ENCODE results near the gene RPS6KA4. TPM values are rescaled to one million over a fixed set of nuclear protein-coding genes. Genes with fewer than 3 reads are reported as not detected.

RPS6KA4 gene
- total and polyA plus RNA-seq, 7 donors: 14.4 to 48.4 (median 17.9) TPM

DNA sequence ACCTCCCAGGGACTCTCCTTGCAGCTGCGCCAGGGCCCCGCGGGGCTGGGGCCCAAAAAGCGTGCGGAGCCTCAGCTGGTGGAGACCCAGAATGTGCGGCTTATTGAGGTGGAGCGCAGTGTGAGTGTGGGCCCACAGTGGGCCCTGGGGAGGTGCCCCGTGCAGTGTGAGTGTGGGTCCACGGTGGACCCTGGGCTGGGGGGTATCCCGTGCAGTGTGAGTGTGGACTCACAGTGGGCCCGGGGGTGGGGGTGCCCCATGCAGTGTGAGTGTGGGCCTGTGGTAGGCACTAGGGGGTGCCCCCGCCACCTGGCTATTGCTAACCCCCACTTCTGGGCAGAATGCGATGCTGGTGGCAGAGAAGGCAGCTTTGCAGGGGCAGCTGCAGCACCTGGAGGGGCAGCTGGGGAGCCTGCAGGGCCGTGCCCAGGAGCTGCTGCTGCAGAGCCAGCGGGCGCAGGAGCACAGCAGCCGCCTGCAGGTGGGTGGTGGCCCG is 7.8 kb upstream of the RPS6KA4 start:
- H3K9me3 ChIP-seq: no peaks in the 10 kb centered on the region
- no peaks in the 10 kb centered on the region for H3K27me3 ChIP-seq
- TF ChIP-seq EP300 (IDR thresholded peaks at IDR 0.05): no peak
- TF ChIP-seq POLR2AphosphoS5 (IDR thresholded peaks at IDR 0.05): no peak
- no peak for TF ChIP-seq POLR2A (IDR thresholded peaks at IDR 0.05)
- TF ChIP-seq, protein P1, sequence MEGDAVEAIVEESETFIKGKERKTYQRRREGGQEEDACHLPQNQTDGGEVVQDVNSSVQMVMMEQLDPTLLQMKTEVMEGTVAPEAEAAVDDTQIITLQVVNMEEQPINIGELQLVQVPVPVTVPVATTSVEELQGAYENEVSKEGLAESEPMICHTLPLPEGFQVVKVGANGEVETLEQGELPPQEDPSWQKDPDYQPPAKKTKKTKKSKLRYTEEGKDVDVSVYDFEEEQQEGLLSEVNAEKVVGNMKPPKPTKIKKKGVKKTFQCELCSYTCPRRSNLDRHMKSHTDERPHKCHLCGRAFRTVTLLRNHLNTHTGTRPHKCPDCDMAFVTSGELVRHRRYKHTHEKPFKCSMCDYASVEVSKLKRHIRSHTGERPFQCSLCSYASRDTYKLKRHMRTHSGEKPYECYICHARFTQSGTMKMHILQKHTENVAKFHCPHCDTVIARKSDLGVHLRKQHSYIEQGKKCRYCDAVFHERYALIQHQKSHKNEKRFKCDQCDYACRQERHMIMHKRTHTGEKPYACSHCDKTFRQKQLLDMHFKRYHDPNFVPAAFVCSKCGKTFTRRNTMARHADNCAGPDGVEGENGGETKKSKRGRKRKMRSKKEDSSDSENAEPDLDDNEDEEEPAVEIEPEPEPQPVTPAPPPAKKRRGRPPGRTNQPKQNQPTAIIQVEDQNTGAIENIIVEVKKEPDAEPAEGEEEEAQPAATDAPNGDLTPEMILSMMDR (IDR thresholded peaks at IDR 0.05): no peak
- H3K36me3 ChIP-seq: no peaks in the 10 kb centered on the region
- H3K4me1 ChIP-seq: peaks cover 0 to 17% (median 12%) of the 10 kb centered on the region in 4 donors
- 87 to 92% methylated on average over 18 of the region's 18 CpGs for WGBS, 2 donors
- intact Hi-C loops (cut with DNase I): no loop called here
- DNase-seq: no peak
- H3K27ac ChIP-seq: no peak overlapping the region
- H3K4me3 ChIP-seq: no peak overlapping the region

DNA sequence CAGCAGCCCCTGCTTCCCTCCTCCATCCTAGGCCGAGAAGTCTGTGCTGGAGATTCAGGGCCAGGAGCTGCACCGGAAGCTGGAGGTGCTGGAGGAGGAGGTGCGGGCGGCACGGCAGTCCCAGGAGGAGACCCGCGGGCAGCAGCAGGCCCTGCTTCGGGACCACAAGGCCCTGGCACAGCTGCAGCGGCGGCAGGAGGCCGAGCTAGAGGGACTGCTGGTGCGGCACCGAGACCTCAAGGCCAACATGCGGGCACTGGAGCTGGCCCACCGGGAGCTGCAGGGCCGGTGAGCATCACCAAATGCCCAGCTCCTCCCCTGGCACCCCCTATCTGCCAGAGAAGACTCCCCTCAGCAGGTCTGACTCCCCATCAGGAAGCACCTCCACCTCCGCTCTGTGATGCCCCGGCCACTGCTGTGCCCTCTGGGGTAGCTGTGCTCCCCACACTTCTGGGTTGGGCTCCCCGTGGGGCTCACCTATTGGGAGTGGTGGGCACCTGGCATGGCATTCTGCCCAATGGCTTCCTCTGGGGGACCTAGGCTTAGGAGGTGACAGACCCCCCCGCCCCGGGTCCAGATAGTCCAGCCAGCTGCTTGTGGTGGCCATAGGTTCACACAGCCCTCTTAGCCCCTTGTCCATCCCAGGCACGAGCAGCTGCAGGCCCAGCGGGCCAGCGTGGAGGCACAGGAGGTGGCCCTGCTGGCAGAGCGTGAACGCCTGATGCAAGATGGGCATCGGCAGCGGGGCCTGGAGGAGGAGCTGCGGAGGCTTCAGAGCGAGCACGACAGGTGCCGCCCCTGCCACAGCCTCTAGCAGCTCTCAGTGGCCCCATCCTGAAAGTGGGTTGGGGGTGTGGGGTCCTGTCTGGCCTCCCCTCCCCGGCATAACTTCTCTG is 6.6 kb upstream of the RPS6KA4 start:
- TF ChIP-seq, protein P1 (IDR thresholded peaks at IDR 0.05): no peak
- TF ChIP-seq POLR2A (IDR thresholded peaks at IDR 0.05) (no peak), EP300 (IDR thresholded peaks at IDR 0.05) (no peak), POLR2AphosphoS5 (IDR thresholded peaks at IDR 0.05) (no peak)
- no peaks in the 10 kb centered on the region for H3K9me3 ChIP-seq
- H3K27ac ChIP-seq: no peak overlapping the region
- peaks cover 0 to 17% (median 12%) of the 10 kb centered on the region in 4 donors for H3K4me1 ChIP-seq
- WGBS, 2 donors: 92 to 94% methylated on average over 33 of the region's 33 CpGs
- intact Hi-C loops (cut with DNase I): no loop called here
- no peaks in the 10 kb centered on the region for H3K36me3 ChIP-seq
- DNase-seq: no peak
- H3K27me3 ChIP-seq: no peaks in the 10 kb centered on the region
- H3K4me3 ChIP-seq: no peak overlapping the region

DNA sequence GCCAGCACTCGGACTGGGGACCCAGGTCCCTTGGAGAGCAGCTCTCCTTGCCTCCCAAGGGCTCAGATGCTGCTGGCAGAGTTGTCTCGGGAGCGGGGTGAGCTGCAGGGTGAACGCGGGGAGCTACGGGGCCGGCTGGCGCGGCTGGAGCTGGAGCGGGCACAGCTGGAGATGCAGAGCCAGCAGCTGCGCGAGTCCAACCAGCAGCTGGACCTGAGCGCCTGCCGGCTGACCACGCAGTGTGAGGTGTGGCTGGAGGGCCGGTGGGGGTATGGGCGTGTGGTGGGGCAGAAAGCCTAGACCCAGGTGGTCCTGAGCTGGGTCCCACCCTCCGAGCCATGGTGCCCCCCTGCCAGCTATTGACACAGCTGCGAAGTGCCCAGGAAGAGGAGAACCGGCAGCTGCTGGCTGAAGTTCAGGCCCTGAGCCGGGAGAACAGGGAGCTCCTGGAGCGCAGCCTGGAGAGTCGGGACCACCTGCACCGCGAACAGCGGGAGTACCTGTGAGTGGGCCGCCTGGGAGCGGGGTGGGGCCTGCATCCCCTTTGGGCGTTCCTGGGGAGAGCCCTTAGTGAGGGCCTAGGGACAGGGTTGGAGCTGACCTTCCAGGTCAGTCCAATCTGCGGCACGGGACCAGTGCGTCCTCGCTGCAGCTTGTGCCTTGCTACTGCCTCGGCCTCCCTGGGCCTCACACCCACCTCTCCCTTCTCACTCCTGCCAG is 5.8 kb upstream of the RPS6KA4 start:
- H3K27ac ChIP-seq: no peak overlapping the region
- no peaks in the 10 kb centered on the region for H3K9me3 ChIP-seq
- H3K36me3 ChIP-seq: no peaks in the 10 kb centered on the region
- H3K4me1 ChIP-seq: peaks cover 0 to 23% (median 18%) of the 10 kb centered on the region in 4 donors
- no peaks in the 10 kb centered on the region for H3K27me3 ChIP-seq
- intact Hi-C loops (cut with DNase I): no loop called here
- no peak for TF ChIP-seq POLR2A (IDR thresholded peaks at IDR 0.05)
- no peak for TF ChIP-seq EP300 (IDR thresholded peaks at IDR 0.05)
- no peak for TF ChIP-seq POLR2AphosphoS5 (IDR thresholded peaks at IDR 0.05)
- TF ChIP-seq, protein P1 (IDR thresholded peaks at IDR 0.05): no peak
- WGBS, 2 donors: 80 to 91% methylated on average over 34 of the region's 34 CpGs
- no peak for DNase-seq
- H3K4me3 ChIP-seq: no peak overlapping the region

DNA sequence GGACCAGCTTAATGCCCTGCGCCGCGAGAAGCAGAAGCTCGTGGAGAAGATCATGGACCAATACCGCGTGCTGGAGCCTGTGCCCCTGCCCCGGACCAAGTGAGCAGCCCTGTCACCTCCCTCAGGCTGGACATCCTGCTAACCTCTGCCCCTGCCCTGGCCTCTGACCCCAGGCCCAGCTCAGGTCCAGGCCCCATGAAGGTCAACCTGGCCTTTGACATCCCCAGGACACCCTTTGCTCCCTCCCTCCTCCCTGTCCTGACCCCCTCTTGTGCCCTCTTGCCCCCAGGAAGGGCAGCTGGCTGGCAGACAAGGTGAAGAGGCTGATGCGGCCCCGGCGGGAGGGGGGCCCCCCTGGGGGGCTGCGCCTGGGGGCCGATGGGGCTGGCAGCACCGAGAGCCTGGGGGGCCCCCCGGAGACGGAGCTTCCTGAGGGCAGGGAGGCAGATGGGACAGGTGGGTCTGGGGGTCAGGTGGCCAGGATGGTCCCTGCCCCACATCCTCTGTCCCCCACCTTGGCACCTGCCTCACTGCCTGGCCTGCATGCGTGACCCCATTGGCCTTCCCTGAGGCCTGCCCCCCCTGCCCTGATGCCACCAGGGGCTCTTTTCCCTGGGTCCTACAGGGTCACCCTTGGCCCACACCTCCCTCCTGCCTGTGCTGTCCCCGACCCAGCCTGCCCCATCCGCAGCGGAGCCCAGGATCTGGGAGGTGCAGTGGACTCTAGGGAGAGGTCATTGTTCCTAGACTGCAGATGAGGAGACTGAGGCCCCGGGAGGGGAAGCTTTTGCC is 5.1 kb upstream of the RPS6KA4 start:
- peaks cover 0 to 30% (median 24%) of the 10 kb centered on the region in 4 donors for H3K4me1 ChIP-seq
- no peaks in the 10 kb centered on the region for H3K9me3 ChIP-seq
- no peak for DNase-seq
- TF ChIP-seq EP300 (IDR thresholded peaks at IDR 0.05) (no peak), POLR2AphosphoS5 (IDR thresholded peaks at IDR 0.05) (no peak), POLR2A (IDR thresholded peaks at IDR 0.05) (no peak)
- TF ChIP-seq, protein P1 (IDR thresholded peaks at IDR 0.05): no peak
- no peak overlapping the region for H3K4me3 ChIP-seq
- intact Hi-C loops (cut with DNase I): no loop called here
- H3K27ac ChIP-seq: no peak overlapping the region
- no peaks in the 10 kb centered on the region for H3K36me3 ChIP-seq
- H3K27me3 ChIP-seq: no peaks in the 10 kb centered on the region
- WGBS, 2 donors: 82 to 89% methylated on average over 20 of the region's 20 CpGs

Measured in sigmoid colon (tissue), 7 donors.